ENCODE results near the gene NAMPT.

DNA sequence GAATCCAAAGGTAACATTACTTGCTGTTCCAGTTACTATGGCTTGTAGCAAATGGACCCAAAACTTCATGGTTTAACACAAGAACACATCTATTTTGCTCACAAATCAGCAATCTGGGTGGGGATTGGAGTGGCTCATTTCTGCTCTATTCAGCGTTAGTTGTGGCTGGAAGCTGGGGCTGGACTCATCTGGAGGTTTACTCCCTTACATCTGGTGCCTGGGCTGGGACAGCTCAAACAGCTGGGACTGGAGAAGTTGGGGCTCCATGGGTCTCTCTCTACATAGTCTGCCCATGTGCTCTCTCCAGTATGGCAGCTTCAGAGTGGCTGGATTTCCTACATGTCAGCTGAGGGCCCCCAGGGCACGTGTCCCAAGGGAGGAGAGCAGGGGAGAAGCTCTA is 33.7 kb upstream of the NAMPT start:
- TF ChIP-seq, protein P1, sequence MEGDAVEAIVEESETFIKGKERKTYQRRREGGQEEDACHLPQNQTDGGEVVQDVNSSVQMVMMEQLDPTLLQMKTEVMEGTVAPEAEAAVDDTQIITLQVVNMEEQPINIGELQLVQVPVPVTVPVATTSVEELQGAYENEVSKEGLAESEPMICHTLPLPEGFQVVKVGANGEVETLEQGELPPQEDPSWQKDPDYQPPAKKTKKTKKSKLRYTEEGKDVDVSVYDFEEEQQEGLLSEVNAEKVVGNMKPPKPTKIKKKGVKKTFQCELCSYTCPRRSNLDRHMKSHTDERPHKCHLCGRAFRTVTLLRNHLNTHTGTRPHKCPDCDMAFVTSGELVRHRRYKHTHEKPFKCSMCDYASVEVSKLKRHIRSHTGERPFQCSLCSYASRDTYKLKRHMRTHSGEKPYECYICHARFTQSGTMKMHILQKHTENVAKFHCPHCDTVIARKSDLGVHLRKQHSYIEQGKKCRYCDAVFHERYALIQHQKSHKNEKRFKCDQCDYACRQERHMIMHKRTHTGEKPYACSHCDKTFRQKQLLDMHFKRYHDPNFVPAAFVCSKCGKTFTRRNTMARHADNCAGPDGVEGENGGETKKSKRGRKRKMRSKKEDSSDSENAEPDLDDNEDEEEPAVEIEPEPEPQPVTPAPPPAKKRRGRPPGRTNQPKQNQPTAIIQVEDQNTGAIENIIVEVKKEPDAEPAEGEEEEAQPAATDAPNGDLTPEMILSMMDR (conservative IDR thresholded peaks at IDR 0.05; ENCODE audit: low read length) = no peak
- no peak for TF ChIP-seq EZH2phosphoT487 (IDR thresholded peaks at IDR 0.05; ENCODE audit: borderline replicate concordance)
